H1 (cell line): ENCODE measurements around the gene UBE2O. TPM values are rescaled to one million over a fixed set of nuclear protein-coding genes. Genes with fewer than 3 reads are reported as not detected.
A peak's percentile ranks its signal among the peaks of the same experiment; 100 is the strongest.

Experiments used
- CTCF ChIA-PET: fragments of 300-600 bp; sonication (Branson Sonifier 250); formaldehyde crosslinking; loops from one replicate; lab custom pipeline; 2021; ENCODE audit not compliant: partially characterized antibody; lab: Charles Lee
- POLR2A ChIA-PET: fragments of 300-600 bp; sonication (Branson Sonifier 250); formaldehyde crosslinking; loops from one replicate; lab custom pipeline; 2021; ENCODE audit warnings: inconsistent platforms; ENCODE audit not compliant: partially characterized antibody; lab: Charles Lee
- DNase-seq, 2 experiments: peaks; one replicate each; pipeline versions ENCODE4 v3.0.0 to v3.0.0-alpha.2; 2010 to 2022; ENCODE audit warnings: low spot score in 2 of 2, low read depth in 1 of 2, mixed read lengths in 1 of 2
- FAIRE-seq: peaks from 2 replicates; lab custom pipeline; 2011; peaks lifted over from hg19 to GRCh38; lab: Jason Lieb, UNC
- H2AFZ ChIP-seq: 2 replicates; pipeline ENCODE4 v1.8.1; 2012; ENCODE audit warnings: low read length, inconsistent platforms
- H2AK5ac ChIP-seq: 2 replicates; pipeline ENCODE4 v1.6.1; 2013; ENCODE audit warnings: low read depth, low read length
- H2BK120ac ChIP-seq: replicated peaks from 2 replicates; pipeline ENCODE3; 2013; ENCODE audit warnings: low read depth, low read length, inconsistent platforms
- H2BK12ac ChIP-seq: 2 replicates; pipeline ENCODE4 v1.6.1; 2013; ENCODE audit warnings: low read depth, low read length
- H2BK15ac ChIP-seq: 2 replicates; pipeline ENCODE4 v1.6.1; 2013; ENCODE audit warnings: low read length
- H2BK20ac ChIP-seq: 2 replicates; pipeline ENCODE4 v1.6.1; 2013; ENCODE audit warnings: low read length
- H2BK5ac ChIP-seq: 2 replicates; pipeline ENCODE4 v1.6.1; 2013; ENCODE audit warnings: low read depth, low read length
- H3K14ac ChIP-seq: 2 replicates; pipeline ENCODE4 v1.6.1; 2013; ENCODE audit warnings: inconsistent platforms; ENCODE audit not compliant: insufficient read length
- H3K18ac ChIP-seq: 2 replicates; pipeline ENCODE4 v1.6.1; 2013; ENCODE audit warnings: low read length; ENCODE audit errors: extremely low read depth
- H3K23ac ChIP-seq: 2 replicates; pipeline ENCODE4 v1.6.1; 2013; ENCODE audit warnings: inconsistent platforms; ENCODE audit not compliant: insufficient read length
- H3K23me2 ChIP-seq: 2 replicates; pipeline ENCODE4 v1.6.1; 2013; ENCODE audit warnings: low read depth, low read length
- H3K27ac ChIP-seq: 2 replicates; pipeline ENCODE4 v1.6.1; 2011; ENCODE audit warnings: low read depth, low read length, inconsistent platforms
- H3K27me3 ChIP-seq, 4 experiments: replicated peaks in 1 of 4; 1 replicate in 1 of 4; 2 replicates in 3 of 4; pipeline versions ENCODE4 v1.6.1 to v1.8.1; 2011 to 2013; ENCODE audit warnings: low read length in 3 of 4, mild to moderate bottlenecking in 3 of 4, inconsistent platforms in 2 of 4, mixed read lengths in 2 of 4, moderate library complexity in 1 of 4; ENCODE audit not compliant: control insufficient read depth in 3 of 4, insufficient read depth in 3 of 4; ENCODE audit errors: extremely low read depth in 1 of 4
- H3K36me3 ChIP-seq, 4 experiments: 2 replicates each; pipeline versions ENCODE4 v1.6.1 to v1.8.1; 2011 to 2013; ENCODE audit warnings: mild to moderate bottlenecking in 4 of 4, low read length in 3 of 4, moderate library complexity in 2 of 4, control low read depth in 1 of 4, inconsistent platforms in 1 of 4; ENCODE audit not compliant: insufficient read depth in 4 of 4, control insufficient read depth in 2 of 4
- H3K4ac ChIP-seq: replicated peaks from 2 replicates; pipeline ENCODE3; 2013; ENCODE audit warnings: low read length, low read depth, mixed read lengths, inconsistent platforms; ENCODE audit not compliant: insufficient read length
- H3K4me1 ChIP-seq, 4 experiments: replicated peaks in 1 of 4; 1 replicate in 1 of 4; 2 replicates in 3 of 4; pipeline versions ENCODE4 v1.6.1 to v1.8.1; 2011 to 2013; ENCODE audit warnings: low read length in 3 of 4, inconsistent platforms in 2 of 4, mixed read lengths in 1 of 4; ENCODE audit not compliant: insufficient read depth in 4 of 4, control insufficient read depth in 3 of 4
- H3K4me2 ChIP-seq, 2 experiments: 2 replicates each; pipeline versions ENCODE4 v1.6.1 to v1.8.1; 2011 to 2013; ENCODE audit warnings: low read depth in 2 of 2, low read length in 2 of 2, control low read depth in 1 of 2, inconsistent platforms in 1 of 2, mild to moderate bottlenecking in 1 of 2; ENCODE audit not compliant: insufficient read depth in 1 of 2
- H3K4me3 ChIP-seq, 4 experiments: fragments of 200-600, 300-600 bp in 1 of 4; sonication (generic), shearing (Covaris generic), sonication (Bioruptor Twin) in 1 of 4; 2 replicates each; pipeline versions ENCODE4 v1.5.1 to v1.8.1; 2011 to 2016; ENCODE audit warnings: low read length in 4 of 4, low read depth in 3 of 4, control low read depth in 2 of 4, inconsistent platforms in 2 of 4, mild to moderate bottlenecking in 2 of 4, mixed read lengths in 1 of 4, moderate library complexity in 1 of 4; ENCODE audit not compliant: insufficient read depth in 2 of 4; ENCODE audit errors: extremely low read depth in 1 of 4
- H3K56ac ChIP-seq: replicated peaks from 2 replicates; pipeline ENCODE3; 2013; ENCODE audit warnings: low read depth, mild to moderate bottlenecking, mixed read lengths, low read length, inconsistent platforms; ENCODE audit not compliant: insufficient read length
- H3K79me1 ChIP-seq: 2 replicates; pipeline ENCODE4 v1.6.1; 2013; ENCODE audit warnings: low read depth, low read length, control low read depth
- H3K79me2 ChIP-seq, 2 experiments: 2 replicates each; pipeline versions ENCODE4 v1.6.1 to v1.8.1; 2012 to 2013; ENCODE audit warnings: low read length in 2 of 2, mild to moderate bottlenecking in 2 of 2, inconsistent platforms in 1 of 2; ENCODE audit not compliant: insufficient read depth in 2 of 2, control insufficient read depth in 1 of 2
- H3K9ac ChIP-seq, 4 experiments: replicated peaks in 1 of 4; 1 replicate in 1 of 4; 2 replicates in 3 of 4; pipeline versions ENCODE4 v1.6.1 to v1.8.1; 2011 to 2013; ENCODE audit warnings: low read depth in 3 of 4, low read length in 3 of 4, control low read depth in 2 of 4, mild to moderate bottlenecking in 2 of 4, moderate library complexity in 2 of 4, inconsistent platforms in 1 of 4; ENCODE audit errors: extremely low read depth in 1 of 4
- H3K9me3 ChIP-seq, 2 experiments: 2 replicates each; pipeline versions ENCODE4 v1.6.1 to v1.8.1; 2012 to 2013; ENCODE audit warnings: mild to moderate bottlenecking in 2 of 2, moderate library complexity in 2 of 2, control low read depth in 1 of 2, inconsistent platforms in 1 of 2, low read depth in 1 of 2, low read length in 1 of 2, mixed read lengths in 1 of 2; ENCODE audit not compliant: insufficient read depth in 2 of 2
- H4K20me1 ChIP-seq, 2 experiments: replicated peaks in 1 of 2; 2 replicates each; pipeline versions ENCODE3 to v1.8.1; 2011 to 2013; ENCODE audit warnings: inconsistent platforms in 2 of 2, low read length in 2 of 2, mild to moderate bottlenecking in 1 of 2; ENCODE audit not compliant: insufficient read depth in 2 of 2, control insufficient read depth in 1 of 2
- H4K5ac ChIP-seq: 2 replicates; pipeline ENCODE4 v1.6.1; 2013; ENCODE audit warnings: low read length, low read depth, mixed read lengths, inconsistent platforms; ENCODE audit not compliant: insufficient read length
- H4K8ac ChIP-seq: 2 replicates; pipeline ENCODE4 v1.8.0; 2013; ENCODE audit warnings: mild to moderate bottlenecking, moderate library complexity, low read length, inconsistent platforms; ENCODE audit not compliant: insufficient read depth; ENCODE audit errors: extremely low read depth
- H4K91ac ChIP-seq: replicated peaks from 2 replicates; pipeline ENCODE3; 2013; ENCODE audit warnings: low read length, mixed read lengths, inconsistent platforms; ENCODE audit not compliant: insufficient read length
- ASH2L ChIP-seq: fragments of 200-600, 300-600 bp; sonication (generic); IDR thresholded peaks from one replicate; pipeline ENCODE4 v1.7.1; 2017; ENCODE audit warnings: low read length
- BACH1 ChIP-seq: IDR thresholded peaks from 2 replicates; pipeline ENCODE4 v1.6.1; 2012; ENCODE audit warnings: low read length, improper control_type of control experiment
- KDM4A ChIP-seq: IDR thresholded peaks from one replicate; pipeline ENCODE4 v1.7.1; 2012; ENCODE audit warnings: low read depth, mild to moderate bottlenecking, moderate library complexity, low read length, inconsistent platforms; ENCODE audit not compliant: severe bottlenecking
- SIX5 ChIP-seq: IDR thresholded peaks from 2 replicates; pipeline ENCODE4 v1.6.1; 2011; ENCODE audit warnings: mild to moderate bottlenecking, low read depth, low read length
- SUZ12 ChIP-seq: fragments of 200-600 bp; sonication (generic); IDR thresholded peaks from 2 replicates; pipeline ENCODE4 v1.6.1; 2012; ENCODE audit warnings: mild to moderate bottlenecking, inconsistent platforms, low read length, moderate library complexity, mixed read lengths
- TAF1 ChIP-seq: IDR thresholded peaks from 2 replicates; pipeline ENCODE4 v1.6.1; 2011; ENCODE audit warnings: mild to moderate bottlenecking, low read depth, low read length
- TBP ChIP-seq: IDR thresholded peaks from 2 replicates; pipeline ENCODE4 v1.6.1; 2011; ENCODE audit warnings: low read depth, low read length, improper control_type of control experiment
- WGBS, 2 experiments: shearing (Covaris generic) in 1 of 2; methylation state at CpG; one replicate each; pipeline versions ENCODE4 v1.1.6 to v1.1.7; 2013 to 2015; ENCODE audit warnings: low lambda C conversion rate in 2 of 2, mixed read lengths in 2 of 2, inconsistent platforms in 1 of 2, low coverage in 1 of 2, missing lambda C conversion rate in 1 of 2; ENCODE audit not compliant: insufficient replicate concordance in 2 of 2, insufficient coverage in 1 of 2, insufficient read length in 1 of 2; ENCODE audit errors: extremely low coverage in 1 of 2, missing lambda C conversion rate in 1 of 2; 5-methylcytosine and 5-hydroxymethylcytosine counted together
- polyA plus RNA-seq, 7 experiments: library from polyadenylated mRNA; depleted of rRNA in 3 of 7; stranded (reverse) in 5 of 7; unstranded in 2 of 7; fragments of >200 nt in 5 of 7; fragments of 200-250 nt in 2 of 7; gene quantifications; 1 replicate in 5 of 7; 2 replicates in 1 of 7; 4 replicates in 1 of 7; pipeline versions ENCODE4 v1.2.1 to v1.2.3, GENCODE V29; 2011 to 2013; ENCODE audit warnings: missing spikeins in 2 of 7, mixed read lengths in 2 of 7
- total RNA-seq: library from RNA; stranded (reverse); fragmentation: NEBNext Ultra II Directional; extraction: Animal tissue kit (Norgen Biotek cat#: 25700); gene quantifications from 2 replicates; pipeline ENCODE4 v1.2.1, GENCODE V29; 2021
- TF ChIP-seq, protein P1 (sequence below): IDR thresholded peaks from 2 replicates; pipeline ENCODE4 v1.6.1; 2011; ENCODE audit warnings: low read length, improper control_type of control experiment

The UBE2O gene
- total and polyA plus RNA-seq, 2 of the 8 experiments (the other 6 are each of a cell fraction or from before 2014, with no cell fraction given) = 24.4 to 63.0 TPM

DNA sequence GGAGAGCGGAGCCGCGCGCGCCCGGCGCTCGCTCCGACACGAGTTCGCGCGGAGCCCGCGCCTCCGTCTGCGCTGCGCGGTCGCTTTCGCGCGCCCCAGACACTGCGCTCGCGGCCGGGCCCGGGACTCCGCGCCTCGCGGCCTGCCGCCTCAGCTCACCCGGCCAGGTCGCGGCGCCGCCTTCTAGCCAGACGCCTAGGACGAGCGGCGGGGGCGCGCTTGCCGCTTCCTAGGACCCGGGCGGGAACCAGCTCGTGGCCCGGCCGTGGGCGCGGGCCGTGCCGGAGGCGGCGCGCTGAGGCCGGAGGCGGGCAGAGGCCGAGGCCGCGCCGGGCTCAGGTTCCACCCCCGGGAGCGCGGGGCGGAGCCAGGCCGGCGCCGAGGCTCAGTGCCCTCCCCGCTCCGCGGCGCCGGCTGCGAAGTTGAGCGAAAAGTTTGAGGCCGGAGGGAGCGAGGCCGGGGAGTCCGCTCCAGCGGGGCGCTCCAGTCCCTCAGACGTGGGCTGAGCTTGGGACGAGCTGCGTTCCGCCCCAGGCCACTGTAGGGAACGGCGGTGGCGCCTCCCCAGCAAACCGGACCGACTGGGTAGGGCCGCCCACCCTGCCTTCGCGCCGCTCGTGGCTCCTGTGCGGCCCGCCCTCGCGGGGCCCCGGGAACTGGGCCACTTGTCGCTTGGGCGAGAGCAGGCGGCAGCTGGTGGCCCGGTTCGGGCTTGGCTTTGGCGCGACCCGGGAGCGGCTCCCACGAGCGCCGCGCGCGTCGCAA is 68.5 kb downstream of the UBE2O start, which contains the start of gene SPHK1:
TSS of gene SPHK1 (plus strand) at position 388 of the 765 bp plus-strand sequence. CDS start 1,036 bp downstream, outside the sequence.
- H3K23ac ChIP-seq = no peak within 1 kb of the TSS
- H3K9me3 ChIP-seq = no peaks in the 10 kb centered on the region
- peak within 1 kb of the TSS; percentile 32 for H3K18ac ChIP-seq
- TF ChIP-seq SUZ12 = peak; percentile 67; the same call in 1 of the 2 replicates
- no peak for TF ChIP-seq ASH2L
- TF ChIP-seq SIX5 = no peak
- peak; percentile 77 for TF ChIP-seq KDM4A
- no peak for TF ChIP-seq BACH1
- TF ChIP-seq TBP = no peak
- 0 out of 2 replicates have a peak, but pooled peaks have one; percentile 27 for TF ChIP-seq TAF1
- TF ChIP-seq, protein P1, sequence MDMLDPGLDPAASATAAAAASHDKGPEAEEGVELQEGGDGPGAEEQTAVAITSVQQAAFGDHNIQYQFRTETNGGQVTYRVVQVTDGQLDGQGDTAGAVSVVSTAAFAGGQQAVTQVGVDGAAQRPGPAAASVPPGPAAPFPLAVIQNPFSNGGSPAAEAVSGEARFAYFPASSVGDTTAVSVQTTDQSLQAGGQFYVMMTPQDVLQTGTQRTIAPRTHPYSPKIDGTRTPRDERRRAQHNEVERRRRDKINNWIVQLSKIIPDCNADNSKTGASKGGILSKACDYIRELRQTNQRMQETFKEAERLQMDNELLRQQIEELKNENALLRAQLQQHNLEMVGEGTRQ = no peak
- peaks cover 5 to 46% (median 22%) of the 10 kb centered on the region in 4 experiments for H3K4me1 ChIP-seq
- peaks cover 0 to 2% of the 10 kb centered on the region in 2 experiments for H4K20me1 ChIP-seq
- H3K79me1 ChIP-seq = no peaks in the 10 kb centered on the region
- H3K14ac ChIP-seq = no peak within 1 kb of the TSS
- FAIRE-seq = no peak
- peak within 1 kb of the TSS; percentile 57 for H4K8ac ChIP-seq
- WGBS, 2 experiments = 3% methylated on average over 96 of the region's 118 CpGs; no CpG with 5 or more reads in 1 of the 2 experiments
- peak in 1 of 2 experiments; percentile 83 for DNase-seq
- CTCF ChIA-PET = interaction anchor here (0.6 to 28.1 kb wide), 21 partner anchors 8 to 443 kb away, joined by 3 to 635 read pairs (median 6); partner anchors contain the start of genes FBF1, PRPSAP1 and QRICH2
- peak within 1 kb of the TSS; percentile 92 to 95 for H3K4me2 ChIP-seq
- H3K27me3 ChIP-seq = peaks cover 18 to 47% (median 33%) of the 10 kb centered on the region in 4 experiments; a peak in 6 of 7 replicates
- H3K56ac ChIP-seq = no peak within 1 kb of the TSS
- peak within 1 kb of the TSS; percentile 39; the same call in 1 of the 2 replicates for H2BK12ac ChIP-seq
- H2BK15ac ChIP-seq = no peak within 1 kb of the TSS
- no peak within 1 kb of the TSS; the same call in 1 of the 2 replicates for H2AFZ ChIP-seq
- no peak within 1 kb of the TSS for H2BK5ac ChIP-seq
- no peak within 1 kb of the TSS for H2BK120ac ChIP-seq
- no peak within 1 kb of the TSS for H4K91ac ChIP-seq
- H3K23me2 ChIP-seq = peaks cover 23% of the 10 kb centered on the region
- no peak within 1 kb of the TSS for H3K27ac ChIP-seq
- H4K5ac ChIP-seq = no peak within 1 kb of the TSS
- no peak within 1 kb of the TSS for H2BK20ac ChIP-seq
- H3K4ac ChIP-seq = peak within 1 kb of the TSS; percentile 5
- no peak within 1 kb of the TSS for H2AK5ac ChIP-seq
- peak within 1 kb of the TSS; percentile 39 to 80 (median 60) for H3K4me3 ChIP-seq
- H3K36me3 ChIP-seq = 0 out of 8 replicates have a peak, but pooled peaks cover 0 to 2% (median 0%) of the 10 kb centered on the region in 4 experiments
- no peaks in the 10 kb centered on the region for H3K79me2 ChIP-seq
- no peak within 1 kb of the TSS for H3K9ac ChIP-seq
- POLR2A ChIA-PET = interaction anchor here (0.7 to 2.8 kb wide), 5 partner anchors 19 to 158 kb away, joined by 3 to 13 read pairs (median 4); partner anchors contain the start of gene PRPSAP1
